ENCODE results near the gene AFAP1L2. TPM values are rescaled to one million over a fixed set of nuclear protein-coding genes. Genes with fewer than 3 reads are reported as not detected.
A peak's percentile ranks its signal among the peaks of the same experiment; 100 is the strongest.

Gene AFAP1L2
- total RNA-seq, 3 donors from 2014 or later = 6.7 to 23.4 (median 11.6) TPM

DNA sequence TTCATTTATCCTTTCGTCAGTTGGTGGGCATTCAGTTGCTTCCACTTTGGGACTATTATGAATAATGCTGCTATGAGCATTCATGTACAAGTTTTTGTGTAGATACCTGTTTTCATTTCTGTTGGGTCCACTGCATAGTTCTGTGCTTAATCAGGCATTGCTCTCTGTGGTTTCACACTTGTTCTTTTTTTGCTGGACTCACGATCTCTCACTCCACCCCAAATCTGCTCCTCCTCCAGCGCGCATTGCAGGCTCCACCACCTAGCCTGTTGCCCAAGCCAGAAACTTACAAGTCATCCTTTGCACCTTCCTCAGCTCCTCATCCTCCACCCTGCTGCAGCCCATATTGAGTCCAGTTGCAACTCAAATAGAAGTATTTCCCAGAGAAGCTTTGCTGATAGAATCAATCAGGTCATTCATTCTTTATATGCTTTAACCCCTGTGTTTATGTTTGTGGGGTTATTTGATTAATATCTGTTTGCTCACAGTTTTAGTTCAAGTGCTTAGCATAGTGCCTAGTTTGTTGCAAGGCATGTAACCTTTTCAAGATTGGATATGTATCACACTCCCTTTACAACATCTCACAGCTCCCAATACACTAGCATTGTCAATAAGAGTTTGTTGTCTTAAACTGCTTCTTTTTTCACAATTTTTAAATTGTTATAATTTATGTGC, 16.6 kb upstream of the AFAP1L2 start:
- no peaks in the 10 kb centered on the region for H3K9me3 ChIP-seq
- no peak overlapping the region for H3K4me3 ChIP-seq
- TF ChIP-seq, protein P1, sequence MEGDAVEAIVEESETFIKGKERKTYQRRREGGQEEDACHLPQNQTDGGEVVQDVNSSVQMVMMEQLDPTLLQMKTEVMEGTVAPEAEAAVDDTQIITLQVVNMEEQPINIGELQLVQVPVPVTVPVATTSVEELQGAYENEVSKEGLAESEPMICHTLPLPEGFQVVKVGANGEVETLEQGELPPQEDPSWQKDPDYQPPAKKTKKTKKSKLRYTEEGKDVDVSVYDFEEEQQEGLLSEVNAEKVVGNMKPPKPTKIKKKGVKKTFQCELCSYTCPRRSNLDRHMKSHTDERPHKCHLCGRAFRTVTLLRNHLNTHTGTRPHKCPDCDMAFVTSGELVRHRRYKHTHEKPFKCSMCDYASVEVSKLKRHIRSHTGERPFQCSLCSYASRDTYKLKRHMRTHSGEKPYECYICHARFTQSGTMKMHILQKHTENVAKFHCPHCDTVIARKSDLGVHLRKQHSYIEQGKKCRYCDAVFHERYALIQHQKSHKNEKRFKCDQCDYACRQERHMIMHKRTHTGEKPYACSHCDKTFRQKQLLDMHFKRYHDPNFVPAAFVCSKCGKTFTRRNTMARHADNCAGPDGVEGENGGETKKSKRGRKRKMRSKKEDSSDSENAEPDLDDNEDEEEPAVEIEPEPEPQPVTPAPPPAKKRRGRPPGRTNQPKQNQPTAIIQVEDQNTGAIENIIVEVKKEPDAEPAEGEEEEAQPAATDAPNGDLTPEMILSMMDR (IDR thresholded peaks at IDR 0.05) = no peak
- DNase-seq = no peak
- H3K4me1 ChIP-seq (ENCODE audit: low read depth) = no peaks in the 10 kb centered on the region
- intact Hi-C loops (cut with DNase I, micrococcal nuclease) = no loop called here
- H3K36me3 ChIP-seq (ENCODE audit: low read depth) = no peaks in the 10 kb centered on the region
- no peak for ATAC-seq

DNA sequence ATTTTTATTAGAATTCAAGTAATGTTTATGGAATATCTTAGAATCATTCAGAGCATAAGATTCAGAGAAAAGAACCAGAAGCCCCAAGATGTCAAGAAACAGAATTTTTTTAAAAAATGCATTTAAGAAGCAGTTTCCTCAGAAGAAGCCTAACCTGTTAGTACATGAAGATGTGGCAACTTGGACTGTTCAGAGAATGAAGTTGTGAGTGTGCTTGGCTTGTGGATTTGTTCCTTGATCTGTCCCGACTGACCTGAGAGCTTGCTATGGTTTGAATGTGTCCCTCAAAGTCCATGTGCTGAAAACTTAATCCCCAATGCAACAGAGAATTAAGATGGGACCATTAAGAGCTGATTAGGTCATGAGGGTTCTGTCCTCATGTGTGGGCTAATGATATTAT, 13.8 kb upstream of the AFAP1L2 start:
- no peak for ATAC-seq
- TF ChIP-seq, protein P1 (IDR thresholded peaks at IDR 0.05) = no peak
- no peaks in the 10 kb centered on the region for H3K36me3 ChIP-seq (ENCODE audit: low read depth)
- no peak for DNase-seq
- no peaks in the 10 kb centered on the region for H3K9me3 ChIP-seq
- H3K4me3 ChIP-seq = no peak overlapping the region
- intact Hi-C loops (cut with DNase I, micrococcal nuclease) = no loop called here
- H3K4me1 ChIP-seq (ENCODE audit: low read depth) = no peaks in the 10 kb centered on the region

GRCh38 chr10:114412907-114413797, 8.8 kb upstream of the AFAP1L2 start:
- intact Hi-C loops (cut with DNase I, micrococcal nuclease) = no loop called here
- ATAC-seq (peak; percentile 71), DNase-seq (peak in 1 of 3 donors; percentile 44)
- no peak overlapping the region for H3K4me3 ChIP-seq
- H3K4me1 ChIP-seq (ENCODE audit: low read depth) = no peaks in the 10 kb centered on the region
- H3K36me3 ChIP-seq (ENCODE audit: low read depth) = no peaks in the 10 kb centered on the region
- H3K9me3 ChIP-seq = no peaks in the 10 kb centered on the region
- TF ChIP-seq, protein P1 (IDR thresholded peaks at IDR 0.05) = no peak

GRCh38 chr10:114408968-114409444, 4.7 kb upstream of the AFAP1L2 start:
- no peak for ATAC-seq
- H3K4me3 ChIP-seq = no peak overlapping the region
- intact Hi-C loops (cut with DNase I, micrococcal nuclease) = no loop called here
- H3K36me3 ChIP-seq (ENCODE audit: low read depth) = no peaks in the 10 kb centered on the region
- H3K9me3 ChIP-seq = no peaks in the 10 kb centered on the region
- TF ChIP-seq, protein P1 (IDR thresholded peaks at IDR 0.05) = no peak
- H3K4me1 ChIP-seq (ENCODE audit: low read depth) = peaks cover 3% of the 10 kb centered on the region
- DNase-seq = no peak

DNA sequence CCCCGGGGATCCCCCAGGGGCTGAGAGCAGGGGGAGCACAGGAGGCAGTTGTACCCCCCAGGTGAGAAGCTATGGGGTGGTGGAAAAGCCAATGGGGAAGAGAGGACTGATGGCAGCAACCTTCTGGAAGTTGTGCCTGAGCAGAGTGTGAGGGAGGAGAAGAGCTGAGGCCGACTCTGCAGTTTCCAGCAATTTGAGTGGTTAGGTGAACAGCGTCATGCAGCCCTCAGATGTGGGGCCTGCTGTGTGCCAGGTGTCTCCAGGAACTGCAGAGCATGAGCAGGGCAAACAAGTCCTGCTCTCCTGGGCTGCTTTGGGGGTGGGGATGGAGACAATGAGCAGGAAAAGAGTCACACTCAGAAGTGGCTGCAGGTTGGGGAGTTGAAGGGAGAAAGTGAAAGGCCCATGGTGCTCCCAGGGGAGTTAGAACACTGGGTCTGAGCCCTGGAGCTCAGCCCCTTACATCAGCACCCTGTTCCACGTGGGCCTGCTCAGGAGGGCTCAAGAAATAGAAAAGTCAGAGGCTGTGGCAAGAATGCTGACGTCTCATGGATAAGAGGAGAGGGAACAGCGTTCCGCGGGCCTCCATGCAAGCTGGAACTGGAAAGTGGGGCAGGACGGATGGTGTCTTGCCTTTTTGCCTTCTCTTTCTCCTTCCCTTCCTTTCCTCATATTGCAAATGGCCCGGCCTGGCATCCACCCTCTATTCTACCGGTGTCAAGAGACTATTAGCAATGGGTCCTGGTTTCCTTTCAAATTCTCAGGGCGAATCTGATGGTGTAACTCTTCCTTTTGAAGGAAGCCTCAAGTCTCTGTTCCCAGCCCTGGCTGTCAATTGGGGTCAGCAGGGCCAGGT, 4.0 kb upstream of the AFAP1L2 start:
- Histone ChIP-seq H3K4me3 (no peak overlapping the region), H3K4me1 (ENCODE audit: low read depth) (peaks cover 9% of the 10 kb centered on the region), H3K36me3 (ENCODE audit: low read depth) (no peaks in the 10 kb centered on the region), H3K9me3 (no peaks in the 10 kb centered on the region)
- DNase-seq = no peak
- no peak for ATAC-seq
- intact Hi-C loops (cut with DNase I, micrococcal nuclease) = no loop called here
- TF ChIP-seq, protein P1 (IDR thresholded peaks at IDR 0.05) = no peak
